Activated T-cell treated with anti-CD3 and anti-CD28 coated beads for 4 hours (primary cell): ENCODE results near the gene JADE1.
A peak's percentile ranks its signal among the peaks of the same experiment; 100 is the strongest.

Experiments
- DNase-seq: peaks from one replicate; pipeline ENCODE4 v3.0.0-alpha.2; 2020

JADE1 gene

DNA sequence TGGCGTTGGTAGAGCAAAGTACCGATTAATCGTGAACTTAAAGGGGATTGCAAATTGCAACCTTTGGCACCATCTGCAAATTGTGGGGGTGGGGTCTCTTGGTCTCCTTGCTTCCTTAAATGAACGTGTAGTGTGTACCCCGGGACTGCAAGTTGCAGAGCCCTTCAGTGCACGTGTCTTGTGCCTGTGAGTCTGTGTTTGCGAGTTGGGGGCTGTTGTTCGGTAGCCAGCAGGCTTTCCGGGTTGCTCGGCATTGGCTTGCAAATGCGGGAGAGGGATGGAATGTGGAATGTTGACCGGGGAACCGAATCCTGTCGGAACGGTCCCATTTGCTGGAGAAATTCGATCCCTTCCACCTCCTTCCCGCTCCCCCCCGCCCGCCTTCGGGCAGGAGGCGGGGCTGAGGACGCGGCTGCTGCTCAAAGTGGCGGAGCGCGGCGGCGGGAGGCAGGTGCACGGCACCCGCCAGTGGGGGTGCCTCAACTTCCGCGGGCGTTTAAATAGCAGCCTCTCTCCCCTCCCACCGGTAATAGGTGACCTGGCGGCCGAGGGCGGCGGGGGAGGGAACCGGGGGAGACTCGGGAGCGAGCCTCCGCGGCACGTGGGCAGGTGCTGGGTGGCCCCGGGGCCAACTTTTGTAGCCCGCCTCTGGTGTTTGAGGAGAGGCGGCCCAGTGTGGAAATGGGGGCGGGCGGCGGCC is 1.5 kb downstream of the JADE1 start:
- peak; percentile 73 for DNase-seq

DNA sequence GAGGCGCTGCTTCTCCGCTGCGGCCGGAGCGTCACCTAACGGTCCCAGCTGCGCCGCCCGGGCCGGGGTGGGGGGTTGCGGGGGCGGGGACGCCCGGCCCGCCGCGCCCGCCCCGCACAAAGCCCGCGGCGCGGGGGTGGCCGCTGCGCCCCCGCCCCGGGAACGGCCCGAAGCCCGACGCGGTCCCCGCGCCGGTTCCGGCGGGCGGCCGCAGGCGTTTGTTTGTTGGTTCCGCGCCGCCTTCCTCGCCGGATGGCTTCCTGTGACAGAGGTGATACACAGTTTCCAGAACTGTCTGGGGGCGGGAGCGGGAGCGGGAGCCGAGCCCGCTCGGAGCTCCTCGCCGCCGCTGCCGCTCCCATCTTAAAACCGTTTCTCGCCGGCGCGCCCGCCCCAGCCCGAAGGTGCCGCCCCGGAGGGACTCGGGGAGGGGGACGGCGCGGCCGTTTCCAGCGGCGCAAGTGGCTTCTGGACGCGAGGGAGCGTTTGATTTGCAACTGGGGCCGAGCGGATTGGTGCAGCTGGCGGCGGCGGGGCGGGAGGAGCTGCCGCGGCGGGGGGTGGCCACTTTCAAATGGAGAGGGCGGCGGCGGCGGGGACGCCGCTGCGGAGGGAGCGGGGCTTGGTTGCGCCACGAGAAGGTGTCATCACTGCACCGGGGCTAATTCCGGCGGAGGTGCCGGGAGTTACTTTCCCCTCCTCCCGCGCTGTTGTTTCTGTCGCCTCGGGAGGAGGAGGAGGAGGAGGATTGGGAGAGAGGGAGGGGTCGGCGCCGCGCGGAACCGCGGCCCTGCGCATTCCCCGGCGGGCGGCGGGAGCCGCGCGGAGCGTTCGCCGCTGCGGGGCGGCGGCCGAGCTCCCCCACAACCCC is 2.3 kb downstream of the JADE1 start:
- peak; percentile 82 for DNase-seq

DNA sequence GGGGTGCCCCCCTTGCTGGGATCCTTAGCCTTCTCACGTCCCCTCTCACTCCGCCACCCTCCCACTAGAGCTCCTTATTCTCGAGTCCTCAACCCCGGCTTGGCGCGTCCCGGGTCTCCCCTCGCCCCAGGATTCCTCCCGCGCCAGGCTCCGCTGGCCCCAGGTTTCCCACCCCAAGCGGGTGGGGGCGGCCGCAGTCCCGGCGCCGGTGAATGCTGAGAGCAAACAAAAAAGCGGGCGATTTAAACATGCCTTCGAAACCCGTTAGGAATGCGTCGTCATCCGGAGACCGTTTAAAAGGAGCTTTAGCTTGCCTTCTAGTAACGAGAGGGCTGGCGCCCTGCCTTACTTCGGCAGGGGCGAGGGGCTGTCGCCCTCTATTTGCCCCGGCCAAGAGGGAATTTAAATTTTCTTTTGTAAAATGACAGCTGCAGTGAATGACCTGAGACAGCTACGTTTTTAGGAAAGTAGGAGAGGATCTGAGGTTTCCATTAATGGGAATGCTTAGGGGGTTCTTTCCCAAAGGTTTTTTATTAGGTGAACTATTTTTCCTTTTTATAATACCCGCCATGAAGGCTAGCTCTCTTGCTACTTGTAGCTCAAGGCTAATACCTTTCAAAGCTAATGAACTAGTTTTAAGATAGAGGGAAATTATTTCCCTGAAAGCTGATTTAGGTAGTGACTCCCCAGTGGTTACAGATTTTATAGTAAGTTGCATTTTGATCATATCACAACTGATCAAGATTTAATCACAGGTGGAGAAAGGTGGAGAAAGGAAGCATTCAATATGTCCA is 3.1 kb downstream of the JADE1 start:
- peak; percentile 17 for DNase-seq

DNA sequence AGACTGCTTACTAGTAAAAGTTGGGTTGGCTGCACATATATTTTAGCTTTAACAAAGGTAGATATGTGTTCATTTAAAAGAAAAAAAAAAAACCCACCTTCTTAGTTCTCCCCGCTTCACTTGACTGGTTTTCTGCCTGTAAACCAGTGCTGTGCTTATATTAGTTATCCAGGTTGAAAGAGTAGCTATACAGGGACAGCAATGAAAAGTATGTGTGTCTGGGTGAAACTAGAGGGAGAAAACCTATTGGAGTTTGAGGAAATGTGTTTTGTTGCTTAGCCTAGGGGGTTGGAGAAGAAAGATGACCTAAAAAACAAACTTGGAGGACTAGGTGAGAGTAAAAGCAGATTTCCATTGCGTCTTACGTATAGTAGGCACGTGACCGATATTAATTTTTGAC is 4.5 kb downstream of the JADE1 start:
- DNase-seq: no peak

DNA sequence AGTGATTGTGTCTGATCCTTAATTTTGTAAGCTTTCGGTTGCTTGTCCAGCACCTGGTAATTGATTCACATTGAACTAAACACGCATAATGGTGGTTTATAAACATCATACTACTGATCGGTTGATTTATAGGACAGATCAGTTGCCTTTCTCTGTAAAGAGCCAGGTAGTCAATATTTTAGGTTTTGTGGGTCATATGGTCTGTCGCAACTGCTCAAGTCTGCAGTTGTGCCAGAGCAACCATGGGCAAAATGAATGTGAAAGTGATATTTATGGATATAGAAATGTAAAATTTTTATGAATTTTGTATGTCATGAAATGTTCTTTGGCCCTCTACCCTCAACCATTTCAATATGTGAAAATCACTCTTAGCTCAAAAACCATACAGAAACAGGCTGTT is 8.9 kb downstream of the JADE1 start:
- DNase-seq: no peak

DNA sequence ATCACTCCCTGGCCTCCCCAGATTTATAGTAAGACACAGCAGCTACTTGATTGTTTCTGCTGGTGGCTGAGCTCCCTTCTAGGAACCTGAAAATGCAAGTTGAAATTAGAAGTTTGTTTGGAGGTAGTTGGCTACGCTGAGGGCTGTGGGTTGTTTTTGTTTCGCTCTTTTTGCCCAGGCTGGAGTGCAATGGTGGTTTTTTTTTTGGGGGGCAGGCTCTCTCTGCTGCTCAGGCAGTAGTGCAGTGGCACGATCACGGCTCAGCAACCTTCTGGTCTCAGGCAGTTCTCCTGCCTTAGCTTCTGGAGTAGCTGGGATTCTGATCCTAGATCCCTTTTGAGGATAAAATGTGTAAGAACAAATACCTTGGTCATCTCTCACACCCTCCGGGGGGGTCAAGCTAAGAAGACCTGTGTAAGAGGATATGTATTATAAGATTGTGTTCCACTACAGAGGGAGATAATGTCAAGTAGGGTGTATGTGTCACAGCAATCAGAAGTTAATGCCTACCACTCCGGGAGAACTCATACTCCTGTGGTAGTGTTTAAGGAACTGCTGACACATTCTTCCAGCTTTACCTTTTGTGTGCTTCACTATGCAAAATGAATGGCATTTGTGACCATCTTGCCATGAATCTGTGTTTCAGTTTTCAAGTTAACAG is 9.7 kb downstream of the JADE1 start:
- DNase-seq: no peak

DNA sequence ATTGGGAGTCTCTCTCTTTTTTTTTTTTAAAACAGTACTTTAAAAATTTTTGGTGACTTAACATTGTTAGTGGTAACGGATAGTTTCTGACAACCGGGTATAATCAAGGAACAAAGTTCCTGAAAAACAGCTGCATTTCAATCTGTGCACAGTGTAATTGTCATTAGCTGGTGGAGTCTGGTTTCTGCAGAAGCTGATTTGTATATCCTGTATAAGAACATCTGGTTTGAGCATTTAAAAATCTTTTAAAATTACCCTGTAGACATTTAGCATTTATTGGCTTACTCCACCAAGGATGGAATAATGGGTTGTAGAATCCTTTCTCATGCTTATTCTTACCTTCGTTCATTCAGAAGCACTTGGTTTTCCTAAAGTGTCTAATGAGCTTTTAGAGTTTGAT is 11.2 kb downstream of the JADE1 start:
- no peak for DNase-seq

DNA sequence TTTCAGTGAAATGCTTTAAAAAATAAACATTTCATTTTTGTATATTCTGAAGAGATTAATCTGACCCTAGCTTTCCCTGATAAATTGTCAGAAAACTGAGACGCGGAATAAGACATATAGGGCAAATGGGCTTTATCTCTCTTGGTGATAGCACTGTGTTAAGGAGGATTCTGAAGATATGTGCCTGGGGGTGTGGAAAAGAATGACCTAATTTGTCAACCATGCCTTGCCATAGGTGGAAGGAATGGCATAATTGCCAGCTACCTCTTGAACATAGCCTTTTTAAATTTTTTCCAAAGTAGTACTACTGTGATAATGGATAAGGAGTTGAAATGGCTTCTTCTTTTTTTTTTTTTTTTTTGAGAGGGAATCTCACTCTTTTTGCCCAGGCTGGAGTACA is 11.7 kb downstream of the JADE1 start:
- no peak for DNase-seq

DNA sequence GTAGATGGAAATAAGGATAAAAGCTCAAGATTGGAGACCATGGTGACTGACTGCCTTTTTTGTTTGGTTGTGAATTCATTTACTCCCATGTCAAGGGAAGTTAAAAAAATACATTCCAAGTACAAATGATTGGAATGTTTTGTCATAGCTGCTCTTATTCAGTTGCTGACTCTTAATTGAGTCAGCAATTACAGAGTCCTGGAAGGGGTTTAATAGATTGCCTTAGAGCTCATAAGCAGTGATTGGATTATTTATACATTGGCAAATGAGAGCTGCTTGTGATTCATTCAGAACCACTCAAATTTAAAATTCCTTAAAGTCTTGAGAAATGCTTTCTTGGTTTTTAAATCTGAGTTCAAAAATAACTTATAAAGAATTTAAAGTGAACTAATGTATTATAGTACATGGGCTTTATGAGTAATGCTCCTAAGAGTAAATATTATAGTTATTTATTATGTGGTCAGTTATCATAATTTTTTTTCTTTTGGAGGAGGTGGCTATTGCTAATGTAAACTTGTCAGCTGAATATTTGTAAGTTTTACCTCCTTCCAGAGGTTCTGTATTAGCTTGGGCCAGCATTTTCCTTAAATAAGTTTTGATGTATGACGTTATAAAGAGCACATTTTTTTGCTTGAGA is 13.6 kb downstream of the JADE1 start:
- DNase-seq: no peak

DNA sequence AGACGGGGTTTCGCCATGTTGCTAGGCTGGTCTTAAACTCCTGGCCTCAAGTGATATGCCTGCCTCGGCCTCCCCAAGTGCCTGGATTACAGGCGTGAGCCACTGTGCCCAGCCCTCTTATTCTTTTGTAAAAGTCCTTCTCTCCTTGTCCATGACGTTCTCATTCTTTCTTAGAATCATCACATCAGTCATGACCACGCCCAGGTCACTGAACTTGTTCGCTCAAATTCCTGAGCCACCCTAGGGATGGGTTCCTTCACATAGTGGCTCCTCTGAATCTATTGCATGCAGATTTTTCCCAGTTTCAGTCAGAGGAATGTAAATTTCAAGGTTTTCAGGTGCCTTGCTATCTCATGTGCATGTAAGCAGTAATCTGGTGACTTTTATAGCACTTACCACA is 15.7 kb downstream of the JADE1 start:
- DNase-seq: no peak

DNA sequence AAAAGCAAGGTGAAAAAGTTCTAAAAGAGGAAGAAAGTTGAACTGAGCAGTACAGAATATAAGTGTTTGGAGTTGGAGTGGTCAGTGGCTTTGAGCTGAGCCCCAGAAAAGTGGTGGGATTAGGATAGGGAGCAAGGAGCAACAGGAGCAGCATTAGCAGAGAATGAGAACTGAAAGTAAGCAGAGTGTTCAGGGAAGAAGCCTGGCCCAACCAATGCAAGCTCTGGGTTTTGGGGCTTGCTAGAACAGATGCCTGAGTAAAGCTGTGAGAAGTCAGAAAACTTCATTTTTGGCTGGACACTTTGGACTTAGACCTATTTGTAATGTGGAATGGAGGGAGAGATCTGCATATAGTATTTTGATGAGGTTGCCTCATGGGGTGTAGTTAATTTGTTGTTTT is 17.8 kb downstream of the JADE1 start:
- DNase-seq: no peak

DNA sequence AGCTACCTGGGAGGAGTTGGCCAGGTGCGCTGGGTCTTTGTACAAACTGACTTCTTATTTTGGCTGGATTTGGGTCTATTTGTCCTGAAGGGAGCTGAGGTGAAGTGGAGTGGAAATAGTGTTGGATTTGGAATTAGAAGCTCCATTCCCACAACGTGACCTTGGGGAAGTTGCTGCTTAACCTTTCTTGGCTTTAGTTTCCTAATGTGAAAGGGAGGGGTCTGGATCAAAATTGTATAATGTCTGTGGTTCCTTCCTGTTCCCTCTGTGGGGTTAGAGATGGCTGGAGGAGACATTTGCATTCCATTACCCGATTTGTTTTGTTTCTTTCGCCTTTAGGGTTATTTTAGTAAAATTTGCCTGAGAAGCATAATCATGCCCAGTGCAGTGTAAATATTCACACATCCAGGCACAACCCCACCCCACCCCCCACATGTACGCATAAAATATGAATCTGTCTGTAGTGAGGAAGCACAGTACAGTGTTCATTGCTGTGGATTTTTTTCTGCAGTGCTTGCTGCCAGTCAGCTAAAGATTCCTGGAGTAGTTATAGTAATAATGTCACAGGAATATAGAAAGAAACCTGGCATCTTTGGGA is 21.5 kb downstream of the JADE1 start:
- no peak for DNase-seq

DNA sequence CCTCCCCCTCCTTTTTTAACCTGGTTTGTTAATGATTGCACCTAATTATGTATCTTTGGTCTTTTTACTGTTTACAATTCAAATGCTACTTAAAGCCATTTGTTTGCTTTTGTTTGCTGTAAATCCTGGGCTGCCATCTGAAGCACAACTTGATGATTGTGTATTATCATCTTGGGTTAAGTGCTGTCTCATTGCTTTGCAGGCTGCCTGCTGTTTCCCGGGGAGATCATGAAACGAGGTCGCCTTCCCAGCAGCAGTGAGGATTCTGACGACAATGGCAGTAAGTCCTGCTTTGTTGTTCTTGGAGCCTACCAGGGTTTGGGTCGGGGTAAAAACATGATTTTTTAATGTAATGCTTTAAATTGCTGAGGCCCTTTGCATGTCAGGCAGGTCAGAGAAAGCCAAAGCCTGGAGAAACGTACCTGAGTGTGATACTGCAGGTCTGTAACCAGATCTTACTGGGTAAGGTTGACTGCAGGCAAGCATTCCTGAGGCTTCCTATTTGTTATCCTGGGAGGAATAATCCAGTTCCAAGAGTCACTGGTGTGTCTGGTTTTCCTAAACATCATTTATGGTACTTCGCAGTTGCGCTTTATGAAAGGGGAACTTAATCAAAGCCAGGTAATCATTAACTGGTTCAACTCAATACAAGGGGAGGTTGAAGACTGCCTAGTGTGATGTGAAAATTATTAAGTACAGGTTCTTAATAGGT is 22.2 kb downstream of the JADE1 start:
- DNase-seq: no peak

DNA sequence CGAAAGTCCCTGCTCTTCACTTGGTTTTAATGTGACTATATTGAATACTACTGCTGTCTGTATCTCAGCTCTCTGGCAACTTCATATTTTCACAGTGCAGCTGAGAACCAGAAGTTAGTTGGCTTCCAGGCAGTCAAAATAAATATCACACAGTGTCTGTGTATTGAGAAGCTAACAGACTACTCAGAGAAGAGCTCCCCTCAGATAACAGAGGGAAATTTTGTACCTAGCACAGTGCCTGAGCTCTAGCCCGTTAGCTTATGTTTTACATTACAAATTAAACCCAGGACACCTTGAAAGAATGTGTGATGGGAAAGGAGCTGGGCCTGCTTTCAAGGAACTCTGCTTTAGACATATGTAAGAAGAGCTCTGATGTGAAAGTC is 22.7 kb downstream of the JADE1 start:
- DNase-seq: no peak

DNA sequence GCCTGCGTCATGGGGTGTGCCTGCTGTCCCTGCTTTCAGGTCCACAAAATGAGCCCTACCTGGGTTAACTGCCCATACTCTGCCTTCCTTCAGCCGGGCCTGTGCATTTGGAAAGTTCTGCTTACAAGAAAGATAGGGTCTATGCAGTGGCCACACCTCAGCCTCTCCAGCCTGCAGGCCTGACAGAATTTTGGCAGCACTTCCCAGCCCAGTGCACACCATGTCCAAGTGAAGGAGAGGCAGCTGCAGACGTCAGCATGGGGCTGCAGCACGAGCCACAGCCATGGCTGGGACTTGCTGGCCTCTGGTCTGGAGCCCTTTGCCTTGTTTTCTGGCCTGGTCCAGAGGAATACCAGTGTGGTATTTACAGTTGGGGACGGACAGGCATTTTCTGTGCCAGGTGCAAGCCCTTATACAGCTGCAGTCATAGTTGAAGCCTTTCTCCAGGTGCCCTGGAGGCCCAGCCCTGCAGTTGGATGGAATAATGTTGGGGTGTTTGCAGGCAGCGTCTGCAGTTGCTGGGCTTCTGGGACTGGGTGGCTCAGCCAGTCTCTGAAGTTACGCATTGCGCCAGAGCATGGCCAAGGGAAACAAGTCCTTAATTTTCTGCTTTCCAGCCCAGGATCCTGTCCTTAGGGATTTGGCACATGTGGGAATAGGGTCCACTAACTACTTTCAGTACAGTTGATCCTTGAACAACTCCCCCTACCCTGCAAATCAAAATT is 26.2 kb downstream of the JADE1 start:
- DNase-seq: no peak

DNA sequence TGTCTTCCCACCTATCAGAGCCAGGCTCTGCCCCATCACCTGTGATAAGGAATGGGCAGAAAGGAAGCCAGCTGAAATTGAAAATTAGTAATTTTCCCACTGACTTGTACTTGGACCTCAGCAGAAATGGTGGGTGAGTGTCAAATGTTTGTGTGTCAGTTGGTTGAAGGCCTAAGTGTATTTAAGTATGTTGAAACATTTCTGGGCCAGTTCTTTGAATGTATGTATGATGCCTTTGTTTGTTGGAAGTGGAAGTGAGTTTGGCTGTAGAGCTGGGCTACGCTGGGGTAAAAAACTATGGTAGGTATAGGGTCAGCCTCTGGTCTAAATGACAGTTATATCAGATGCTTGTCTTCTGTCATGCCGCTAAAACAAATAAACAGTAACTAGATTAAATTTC is 27.7 kb downstream of the JADE1 start:
- DNase-seq: no peak

DNA sequence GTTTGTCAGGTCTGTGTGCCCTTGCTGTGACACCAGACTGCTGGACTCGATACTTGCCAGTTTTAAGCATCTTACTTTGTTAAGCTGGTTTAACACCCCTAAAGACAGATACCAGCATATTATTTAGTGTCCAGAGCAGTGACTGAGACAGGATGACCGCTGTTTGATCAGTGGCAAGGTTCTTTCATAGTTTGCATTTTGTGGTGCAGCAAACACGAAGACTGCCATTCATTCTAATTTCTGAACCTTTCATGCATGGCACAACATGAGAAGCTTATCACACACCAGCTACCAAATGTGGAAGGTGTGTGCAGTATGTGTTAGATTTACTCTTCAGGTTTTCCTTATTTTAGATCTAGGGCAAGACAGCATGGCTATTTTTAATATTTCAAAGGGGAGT is 28.2 kb downstream of the JADE1 start:
- no peak for DNase-seq

DNA sequence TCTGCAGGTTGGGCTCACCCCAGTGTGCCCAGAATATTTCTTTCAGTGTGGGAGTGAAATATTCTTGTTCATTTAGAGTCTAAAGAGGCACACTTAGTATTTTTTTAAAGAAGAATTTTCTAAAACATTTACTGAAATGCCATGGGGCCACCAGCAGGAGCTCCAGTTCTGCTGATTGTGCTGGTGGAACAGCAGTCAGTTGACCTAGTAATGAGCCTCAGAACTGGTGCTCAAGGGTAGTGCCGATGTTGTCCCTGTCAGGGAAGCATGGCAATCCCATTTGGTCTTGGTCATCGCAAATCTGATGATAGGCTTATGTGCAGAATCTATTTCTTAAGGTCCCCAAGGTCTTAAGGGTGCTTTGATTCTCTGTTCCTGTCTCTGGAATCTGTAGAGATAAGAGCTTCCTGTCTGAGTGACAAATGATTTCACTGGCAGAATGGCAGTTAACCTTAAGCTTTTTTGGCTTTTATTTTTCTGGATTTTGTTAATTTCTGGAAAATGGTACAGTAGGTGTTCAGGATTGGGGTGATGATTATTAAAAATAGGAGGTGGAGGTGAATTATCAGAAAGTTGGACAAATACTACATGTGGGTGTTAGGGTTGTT is 31.3 kb downstream of the JADE1 start:
- no peak for DNase-seq

DNA sequence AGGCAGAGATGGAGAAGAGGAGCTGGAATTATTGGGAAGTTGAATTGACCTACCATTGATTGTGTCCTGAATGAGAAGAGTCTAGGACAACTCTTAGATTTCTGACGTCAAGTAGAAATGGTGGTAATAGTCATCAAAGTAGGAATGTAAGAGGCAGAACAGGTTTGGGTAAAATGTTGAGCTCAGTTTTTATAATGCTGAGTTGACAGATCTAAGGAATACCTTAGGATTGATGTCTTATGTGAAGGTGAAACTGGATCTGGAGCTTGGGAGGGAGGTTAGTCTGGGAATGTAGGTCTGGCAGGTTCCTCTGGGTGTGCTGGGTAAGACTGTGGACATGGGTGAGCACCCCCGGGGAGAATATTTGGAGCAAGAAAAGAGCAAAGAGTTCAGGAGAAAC is 31.9 kb downstream of the JADE1 start:
- no peak for DNase-seq

DNA sequence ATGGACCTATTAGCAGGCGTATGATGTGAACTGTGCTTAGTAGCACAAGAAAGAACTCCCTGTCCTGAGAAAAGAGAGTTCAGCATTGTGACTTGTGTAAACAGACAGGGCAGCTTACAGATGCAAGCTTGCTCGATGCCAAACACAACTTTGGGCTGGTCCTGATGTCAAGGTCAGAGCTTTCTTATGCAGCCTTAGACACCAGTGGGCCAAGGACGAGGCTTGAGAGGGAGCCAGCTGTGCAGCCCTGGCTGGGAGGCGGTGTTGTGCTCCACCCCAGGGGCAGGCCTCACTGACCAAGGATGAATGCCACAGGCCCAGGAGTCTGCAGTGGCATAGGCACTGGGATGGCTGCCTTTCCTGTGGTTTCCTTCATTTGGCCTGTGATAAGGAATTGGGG is 35.4 kb downstream of the JADE1 start:
- DNase-seq: no peak
